ENCODE measurements around the gene ZSCAN16.
A peak's percentile ranks its signal among the peaks of the same experiment; 100 is the strongest.
"Not testable (repeated sequence)": the region's sequence is repeated elsewhere in the genome, so short reads cannot be mapped to it uniquely, and the experiment has no call there.

Gene ZSCAN16

GRCh38 chr6:28124350-28124970 lies at the start of gene ZSCAN16:
Gene ZSCAN16, plus strand, starts transcription at chr6:28124609. Its CDS starts 835 bp downstream, at chr6:28125444.
- DNase-seq: peak; percentile 93

GRCh38 chr6:28078050-28078449 lies 46.4 kb upstream of the ZSCAN16 start:
- DNase-seq: peak; percentile 19

DNA sequence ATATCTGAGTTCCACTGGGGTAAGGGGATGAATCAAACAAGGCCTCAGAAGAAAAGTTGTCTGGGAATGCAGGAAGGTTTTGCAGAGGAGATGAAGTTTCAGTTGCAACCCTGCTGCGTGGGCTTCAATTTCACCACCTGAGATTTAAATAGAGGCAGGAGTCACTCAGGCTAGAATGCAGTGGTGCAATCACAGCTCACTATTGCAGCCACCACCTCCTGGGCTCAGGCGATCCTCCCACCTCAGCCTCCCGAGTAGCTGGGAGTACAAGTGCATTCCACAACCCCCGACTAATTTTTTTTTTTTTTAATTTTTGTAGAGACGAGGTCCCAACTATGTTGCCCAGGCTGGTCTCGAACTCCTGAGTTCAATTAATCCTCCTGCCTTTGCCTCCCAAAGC lies 45.6 kb upstream of the ZSCAN16 start:
- no peak for DNase-seq

DNA sequence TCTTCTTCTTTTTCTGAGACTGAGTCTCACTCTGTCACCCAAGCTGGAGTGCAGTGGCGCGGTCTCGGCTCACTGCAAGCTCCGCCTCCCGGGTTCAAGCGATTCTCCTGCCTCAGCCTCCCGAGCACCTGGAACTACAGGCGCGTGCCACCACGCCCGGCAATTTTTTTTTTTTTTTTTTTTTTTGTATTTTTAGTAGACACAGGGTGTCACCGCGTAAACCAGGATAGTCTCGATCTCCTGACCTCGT lies 44.1 kb upstream of the ZSCAN16 start, which contains the start of gene ZNF165:
Gene ZNF165 (plus strand): TSS at position 188 of the 250 bp plus-strand sequence. CDS start 4,913 bp downstream, outside the sequence.
- not testable (repeated sequence) for DNase-seq

DNA sequence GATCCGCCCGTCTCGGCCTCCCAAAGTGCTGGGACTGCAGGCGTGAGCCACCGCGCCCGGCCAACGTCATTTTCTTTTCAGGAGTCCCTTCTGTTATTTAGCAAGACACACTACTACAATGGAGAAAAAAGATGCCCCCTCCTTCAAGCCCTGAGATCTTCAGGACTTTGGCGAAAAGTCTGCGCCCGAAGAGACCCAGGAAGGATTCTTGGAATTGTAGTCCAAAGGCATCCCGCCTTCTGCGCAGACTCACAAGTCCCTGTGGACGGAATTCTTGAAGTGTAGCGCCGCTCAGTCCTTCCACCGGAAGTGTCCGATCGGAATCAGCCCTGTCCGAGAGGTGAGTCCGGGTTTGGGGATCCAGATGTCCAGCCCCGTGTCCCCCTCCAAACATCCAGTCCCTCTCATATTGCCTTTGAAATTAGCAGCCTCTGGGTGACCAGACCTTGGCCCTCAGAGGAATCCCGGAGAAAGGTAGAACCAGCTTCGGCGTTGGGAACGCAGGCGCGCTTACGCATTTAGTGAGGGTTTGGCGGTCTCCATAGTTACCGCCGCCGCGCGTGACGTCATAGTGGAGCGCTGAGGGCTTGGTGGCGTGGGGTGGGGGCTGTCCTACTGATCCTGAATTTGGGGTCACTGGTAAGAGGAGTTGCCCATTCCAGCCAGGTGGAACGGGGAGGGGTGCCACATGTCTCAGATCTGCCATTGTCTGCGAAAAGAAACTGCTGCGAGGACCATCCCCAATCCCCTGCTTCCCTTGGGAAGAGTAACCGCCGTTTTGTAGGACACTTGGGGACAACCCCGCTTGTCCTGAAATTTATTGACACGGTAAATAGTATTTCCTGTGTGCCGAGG lies 43.6 kb upstream of the ZSCAN16 start:
- peak; percentile 97 for DNase-seq

DNA sequence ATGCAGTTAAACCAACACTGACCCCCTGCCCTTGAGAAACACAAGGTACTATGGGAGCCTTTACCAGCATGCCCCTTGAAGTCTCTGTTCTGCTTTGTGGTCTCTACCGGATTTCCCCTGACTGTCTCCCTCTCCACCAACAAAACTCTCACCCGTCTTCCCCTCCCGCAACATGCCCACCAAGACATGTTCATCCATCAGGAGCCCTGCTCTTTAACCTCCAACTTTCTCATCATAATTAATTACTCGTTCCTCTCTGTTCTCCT lies 43.0 kb upstream of the ZSCAN16 start:
- peak; percentile 32 for DNase-seq

DNA sequence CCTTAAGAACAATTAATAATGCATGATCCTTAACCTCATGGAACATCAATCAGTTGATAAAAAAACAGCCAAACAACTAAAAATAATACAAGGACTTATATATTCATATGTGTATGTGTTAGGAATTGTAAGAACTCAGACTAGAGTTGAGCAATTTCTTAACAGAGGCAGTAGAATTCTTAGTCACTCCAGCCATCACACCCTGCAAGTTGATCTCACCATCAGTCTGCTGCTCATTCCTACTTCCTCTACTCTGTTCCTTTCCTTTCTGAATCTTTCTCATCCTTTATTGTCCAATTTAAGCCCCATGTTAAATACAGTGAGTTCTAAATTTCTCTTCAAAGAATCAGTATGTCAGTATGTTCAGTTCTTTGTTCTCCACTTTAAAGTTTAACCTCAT lies 41.5 kb upstream of the ZSCAN16 start:
- no peak for DNase-seq

- no peak for DNase-seq
Observed at GRCh38 chr6:28089054-28089453, 35.4 kb upstream of the ZSCAN16 start.

GRCh38 chr6:28090917-28091586 lies 33.4 kb upstream of the ZSCAN16 start:
- no peak for DNase-seq

- DNase-seq: not testable (repeated sequence)
Observed at GRCh38 chr6:28102222-28102621, 22.2 kb upstream of the ZSCAN16 start.

DNA sequence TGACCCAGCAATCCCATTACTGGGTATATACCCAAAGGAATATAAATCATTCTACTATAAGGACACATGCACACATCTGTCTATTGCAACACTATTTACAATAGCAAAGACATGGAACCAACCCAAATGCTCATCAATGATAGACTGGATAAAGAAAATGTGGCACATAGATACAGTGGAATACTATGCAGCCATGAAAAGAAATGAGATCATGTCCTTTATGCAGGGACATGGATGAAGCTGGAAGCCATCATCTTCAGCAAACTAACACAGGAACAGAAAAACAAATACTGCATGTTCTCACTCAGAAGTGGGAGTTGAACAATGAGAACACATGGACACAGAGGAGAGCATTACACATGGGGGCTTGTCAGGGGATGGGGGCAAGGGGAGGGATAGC lies 21.7 kb upstream of the ZSCAN16 start:
- DNase-seq: not testable (repeated sequence)

GRCh38 chr6:28104392-28105244 lies 19.8 kb upstream of the ZSCAN16 start:
- peak; percentile 95 for DNase-seq

DNA sequence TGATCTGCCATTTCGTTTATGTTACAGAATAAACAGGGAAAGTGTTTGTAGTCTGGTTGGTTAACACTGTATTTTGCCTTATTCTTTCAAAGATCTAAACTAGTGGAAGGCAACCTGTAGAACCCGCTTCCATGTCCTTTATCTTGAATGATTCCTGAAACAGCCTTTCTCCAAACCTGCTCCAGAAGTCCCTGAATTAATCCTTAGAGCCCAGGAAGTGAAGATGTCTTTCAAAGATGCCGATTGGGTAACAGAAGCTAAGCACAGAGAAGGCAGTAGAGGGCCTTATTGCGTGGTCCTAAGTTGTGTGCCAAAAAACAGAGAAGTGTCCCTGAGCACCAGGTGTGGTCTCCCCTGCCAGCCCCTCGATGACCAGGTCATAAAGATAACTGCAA lies 19.2 kb upstream of the ZSCAN16 start:
- peak; percentile 21 for DNase-seq

GRCh38 chr6:28107506-28107905 lies 16.9 kb upstream of the ZSCAN16 start:
- no peak for DNase-seq

DNA sequence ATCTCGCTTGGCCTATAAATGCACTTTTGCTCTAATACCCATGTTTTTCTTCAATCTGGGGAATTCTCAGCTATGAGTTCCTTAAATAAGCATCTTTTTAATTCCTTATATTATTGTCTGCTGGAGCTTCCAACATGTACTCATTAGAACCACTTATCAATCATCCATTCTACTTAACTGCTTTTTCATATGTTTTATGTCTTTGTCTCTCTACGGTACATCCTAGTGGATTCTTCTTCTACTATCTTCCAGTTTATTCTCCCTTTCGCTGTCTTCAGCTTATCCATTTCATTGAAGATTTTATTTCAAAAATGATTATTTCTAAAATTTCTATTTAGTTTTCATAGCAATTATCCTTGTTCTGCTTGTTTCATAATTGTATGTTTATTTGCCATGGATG lies 12.4 kb upstream of the ZSCAN16 start:
- no peak for DNase-seq

- DNase-seq: no peak
Observed at GRCh38 chr6:28115799-28116198, 8.6 kb upstream of the ZSCAN16 start.

DNA sequence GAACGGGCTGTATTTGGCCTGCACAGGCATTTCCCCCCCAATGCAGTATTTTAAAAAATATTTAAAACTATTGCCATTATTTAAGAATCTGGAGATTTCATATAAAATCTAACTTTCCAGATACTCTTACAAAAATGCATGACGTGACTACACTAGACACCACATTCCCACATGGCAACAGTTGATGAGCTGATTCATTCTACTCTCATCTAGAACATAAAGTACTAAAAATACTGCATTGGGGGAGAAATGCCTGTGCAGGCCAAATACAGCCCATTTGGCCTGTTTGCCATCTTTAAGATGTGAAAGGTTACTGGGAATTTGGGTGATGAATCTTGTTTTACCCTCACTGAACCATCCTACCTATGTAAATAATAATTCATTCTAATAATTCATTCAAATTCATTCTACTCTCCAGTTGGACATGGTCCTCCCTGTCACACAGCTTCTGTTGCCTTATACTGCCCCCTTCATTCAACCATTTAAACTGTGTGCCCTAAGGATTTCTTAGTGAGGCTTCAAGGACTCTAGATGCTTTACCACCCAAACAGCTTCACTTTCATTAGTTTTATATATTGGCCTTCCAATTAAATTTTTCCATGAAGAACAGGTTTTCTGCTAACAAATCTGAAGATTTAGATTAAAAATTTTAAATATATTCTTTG lies 6.9 kb upstream of the ZSCAN16 start:
- no peak for DNase-seq

DNA sequence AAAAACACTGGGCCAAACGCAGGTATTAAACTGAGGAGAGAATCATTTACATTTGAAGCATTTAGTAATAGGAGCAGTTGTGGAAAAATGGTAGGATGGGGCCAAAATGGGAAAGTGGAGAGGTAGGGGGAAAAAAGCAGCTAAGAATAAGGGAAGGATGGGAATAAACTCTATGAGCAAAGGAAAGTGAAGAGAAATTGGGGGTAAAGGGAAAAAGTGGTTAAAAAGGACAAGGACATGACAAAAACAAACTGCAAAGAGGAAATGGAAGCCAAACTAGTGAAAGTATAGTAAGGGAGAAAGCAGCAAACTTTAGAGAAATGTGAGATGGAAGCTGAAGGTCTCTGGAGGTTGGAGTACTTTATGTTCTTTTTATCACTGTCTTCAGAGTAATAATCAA lies 6.2 kb upstream of the ZSCAN16 start:
- DNase-seq: no peak

DNA sequence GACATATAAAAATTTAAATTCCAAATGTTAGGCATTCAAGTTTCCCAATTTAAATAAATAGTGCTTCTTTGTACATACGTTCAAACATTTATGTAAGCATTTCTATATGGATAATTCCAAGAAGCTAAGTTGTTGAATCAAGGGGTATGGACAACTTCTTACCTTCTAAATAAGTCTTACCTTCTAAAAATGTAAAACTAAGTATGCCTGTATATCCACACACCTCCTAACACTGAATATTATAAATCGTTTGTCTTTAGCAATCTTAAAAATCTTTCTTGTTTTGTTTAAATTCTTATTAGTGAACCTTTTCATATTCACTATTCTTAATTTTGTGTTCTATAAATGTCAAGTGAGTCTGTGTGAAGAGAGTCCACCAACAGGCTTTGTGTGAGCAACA lies 2.5 kb upstream of the ZSCAN16 start:
- no peak for DNase-seq

- DNase-seq: not testable (repeated sequence)
Observed at GRCh38 chr6:28122283-28122682, 2.1 kb upstream of the ZSCAN16 start.

- no peak for DNase-seq
Observed at GRCh38 chr6:28124971-28125353, 553 bp downstream of the ZSCAN16 start.

DNA sequence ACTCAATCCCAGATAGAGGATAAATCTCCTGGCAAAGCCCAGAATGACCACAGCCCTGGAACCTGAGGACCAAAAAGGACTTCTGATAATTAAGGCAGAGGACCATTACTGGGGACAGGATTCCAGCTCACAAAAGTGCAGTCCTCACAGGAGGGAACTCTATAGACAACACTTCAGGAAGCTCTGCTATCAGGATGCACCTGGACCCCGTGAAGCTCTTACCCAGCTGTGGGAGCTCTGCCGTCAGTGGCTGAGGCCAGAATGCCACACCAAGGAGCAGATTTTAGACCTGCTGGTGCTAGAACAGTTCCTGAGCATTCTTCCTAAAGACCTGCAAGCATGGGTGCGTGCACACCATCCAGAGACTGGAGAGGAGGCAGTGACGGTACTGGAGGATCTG lies 992 bp downstream of the ZSCAN16 start:
- DNase-seq: peak; percentile 56

- peak; percentile 51 for DNase-seq
Observed at GRCh38 chr6:28134015-28134414, 9.6 kb downstream of the ZSCAN16 start.
